ENCODE results near the gene NOS3.
A peak's percentile ranks its signal among the peaks of the same experiment; 100 is the strongest.
"Not testable (repeated sequence)": the region's sequence is repeated elsewhere in the genome, so short reads cannot be mapped to it uniquely, and the experiment has no call there.

NOS3 gene

GRCh38 chr7:151011097-151011409 lies 20.2 kb downstream of the NOS3 start:
- TF ChIP-seq CTCF (IDR thresholded peaks at IDR 0.05; ENCODE audit: control insufficient read depth, extremely low read depth, insufficient read depth), result no peak
- H3K4me3 ChIP-seq (ENCODE audit: low read depth, low read length), result no peak overlapping the region
- DNase-seq (ENCODE audit: low read depth), result no peak

GRCh38 chr7:151011616-151012015 lies 20.8 kb downstream of the NOS3 start:
- not testable (repeated sequence) for DNase-seq (ENCODE audit: low read depth); H3K4me3 ChIP-seq (ENCODE audit: low read depth, low read length)

DNA sequence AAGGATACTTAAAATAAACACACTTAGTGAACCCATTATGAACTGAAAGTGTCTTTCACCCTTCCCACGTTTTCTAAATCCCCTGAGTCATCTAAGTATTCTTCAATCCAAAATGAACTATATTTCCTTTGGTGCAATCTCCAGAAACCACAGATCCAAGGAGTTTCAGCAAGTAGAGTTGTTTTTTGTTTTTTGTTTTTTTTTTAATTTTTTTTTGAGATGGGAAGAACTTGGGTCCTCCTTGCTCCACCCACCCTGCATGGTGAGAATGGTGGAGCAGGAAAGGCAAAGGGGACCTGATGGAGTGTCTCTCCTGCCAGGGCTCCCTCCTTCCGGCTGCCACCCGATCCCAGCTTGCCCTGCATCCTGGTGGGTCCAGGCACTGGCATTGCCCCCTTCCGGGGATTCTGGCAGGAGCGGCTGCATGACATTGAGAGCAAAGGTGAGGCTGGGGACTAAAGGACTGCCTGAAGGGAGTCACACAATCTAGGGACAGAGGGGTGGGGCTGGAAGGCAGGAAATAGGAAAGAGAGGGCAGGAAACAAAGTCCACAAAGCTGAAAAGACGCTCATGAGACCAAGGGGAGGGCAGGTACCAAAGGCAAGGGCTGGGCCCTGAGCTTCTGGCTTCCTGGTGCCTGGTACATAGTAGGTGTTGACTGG lies 21.3 kb downstream of the NOS3 start:
- no peak for DNase-seq (ENCODE audit: low read depth)
- no peak for TF ChIP-seq CTCF (IDR thresholded peaks at IDR 0.05; ENCODE audit: control insufficient read depth, extremely low read depth, insufficient read depth)
- no peak overlapping the region for H3K4me3 ChIP-seq (ENCODE audit: low read depth, low read length)

DNA sequence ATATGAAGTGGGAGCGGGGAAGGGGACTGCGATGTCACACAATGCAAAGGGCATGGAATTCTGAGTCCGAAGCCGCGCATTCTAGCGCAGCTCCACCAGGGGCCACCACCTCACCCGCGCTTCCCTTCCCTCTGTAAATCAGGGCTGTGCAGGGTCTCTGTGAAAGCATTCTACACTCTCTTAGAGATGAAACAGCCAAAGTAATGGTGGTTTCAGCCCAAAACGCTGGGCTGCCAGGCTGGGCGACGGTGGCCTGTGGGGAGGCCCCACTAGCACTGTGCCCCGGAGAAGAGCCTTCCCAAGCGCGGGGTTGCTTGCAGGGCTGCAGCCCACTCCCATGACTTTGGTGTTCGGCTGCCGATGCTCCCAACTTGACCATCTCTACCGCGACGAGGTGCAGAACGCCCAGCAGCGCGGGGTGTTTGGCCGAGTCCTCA lies 22.1 kb downstream of the NOS3 start:
- no peak overlapping the region for H3K4me3 ChIP-seq (ENCODE audit: low read depth, low read length)
- TF ChIP-seq CTCF (IDR thresholded peaks at IDR 0.05; ENCODE audit: control insufficient read depth, extremely low read depth, insufficient read depth), result peak; percentile 25; the same call in 1 of the 2 replicates
- DNase-seq (ENCODE audit: low read depth), result no peak

DNA sequence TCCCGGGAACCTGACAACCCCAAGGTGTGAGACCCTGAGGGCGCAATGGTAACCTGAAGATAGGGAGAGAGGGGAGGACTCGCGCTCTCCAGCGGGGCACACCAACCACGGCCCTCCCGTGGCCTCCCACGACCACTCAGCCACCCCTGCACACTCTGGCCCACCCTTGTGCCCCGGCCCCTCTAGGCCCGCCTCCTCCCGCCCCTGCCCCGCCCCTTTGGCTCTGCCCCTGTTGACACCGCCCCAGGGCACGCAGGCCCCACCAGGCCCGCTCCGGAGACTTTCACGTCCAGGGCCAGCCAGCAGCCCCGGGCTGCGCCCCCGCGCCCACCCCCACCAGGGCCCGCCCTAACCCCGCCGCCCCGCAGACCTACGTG lies 22.5 kb downstream of the NOS3 start:
- H3K4me3 ChIP-seq (ENCODE audit: low read depth, low read length), result no peak overlapping the region
- no peak for TF ChIP-seq CTCF (IDR thresholded peaks at IDR 0.05; ENCODE audit: control insufficient read depth, extremely low read depth, insufficient read depth)
- no peak for DNase-seq (ENCODE audit: low read depth)

DNA sequence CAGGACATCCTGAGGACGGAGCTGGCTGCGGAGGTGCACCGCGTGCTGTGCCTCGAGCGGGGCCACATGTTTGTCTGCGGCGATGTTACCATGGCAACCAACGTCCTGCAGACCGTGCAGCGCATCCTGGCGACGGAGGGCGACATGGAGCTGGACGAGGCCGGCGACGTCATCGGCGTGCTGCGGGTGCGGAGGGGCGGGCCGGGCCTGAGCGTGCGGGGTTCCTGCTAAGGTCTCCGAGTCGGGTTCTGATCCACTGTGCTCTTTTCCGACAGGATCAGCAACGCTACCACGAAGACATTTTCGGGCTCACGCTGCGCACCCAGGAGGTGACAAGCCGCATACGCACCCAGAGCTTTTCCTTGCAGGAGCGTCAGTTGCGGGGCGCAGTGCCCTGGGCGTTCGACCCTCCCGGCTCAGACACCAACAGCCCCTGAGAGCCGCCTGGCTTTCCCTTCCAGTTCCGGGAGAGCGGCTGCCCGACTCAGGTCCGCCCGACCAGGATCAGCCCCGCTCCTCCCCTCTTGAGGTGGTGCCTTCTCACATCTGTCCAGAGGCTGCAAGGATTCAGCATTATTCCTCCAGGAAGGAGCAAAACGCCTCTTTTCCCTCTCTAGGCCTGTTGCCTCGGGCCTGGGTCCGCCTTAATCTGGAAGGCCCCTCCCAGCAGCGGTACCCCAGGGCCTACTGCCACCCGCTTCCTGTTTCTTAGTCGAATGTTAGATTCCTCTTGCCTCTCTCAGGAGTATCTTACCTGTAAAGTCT lies 23.1 kb downstream of the NOS3 start:
- DNase-seq (ENCODE audit: low read depth), result no peak
- no peak overlapping the region for H3K4me3 ChIP-seq (ENCODE audit: low read depth, low read length)
- no peak for TF ChIP-seq CTCF (IDR thresholded peaks at IDR 0.05; ENCODE audit: control insufficient read depth, extremely low read depth, insufficient read depth)

GRCh38 chr7:151014950-151015349 lies 24.1 kb downstream of the NOS3 start:
- no peak for TF ChIP-seq CTCF (IDR thresholded peaks at IDR 0.05; ENCODE audit: control insufficient read depth, extremely low read depth, insufficient read depth)
- DNase-seq (ENCODE audit: low read depth), result no peak
- H3K4me3 ChIP-seq (ENCODE audit: low read depth, low read length), result no peak overlapping the region
